Measurements from ENCODE around the gene DNAH8. TPM values are rescaled to one million over a fixed set of nuclear protein-coding genes. Genes with fewer than 3 reads are reported as not detected.

Gene DNAH8
- total RNA-seq, 1 donor from 2014 or later = 14.6 TPM

- H3K9me3 ChIP-seq (ENCODE audit: control insufficient read depth in 3 of 3, low read length in 3 of 3) = no peaks in the 10 kb centered on the region
- no peaks in the 10 kb centered on the region for H3K4me1 ChIP-seq (ENCODE audit: control insufficient read depth in 3 of 3, insufficient read depth in 3 of 3, low read length in 3 of 3)
- H3K27ac ChIP-seq (ENCODE audit: low read depth, low read length) = no peak overlapping the region
- no peaks in the 10 kb centered on the region for H3K36me3 ChIP-seq (ENCODE audit: control insufficient read depth in 3 of 3, insufficient read depth in 3 of 3, low read length in 3 of 3)
- no peak overlapping the region for H3K9ac ChIP-seq (ENCODE audit: low read depth in 1 of 3, low read length in 3 of 3)
- H3K4me3 ChIP-seq (ENCODE audit: low read length in 3 of 3) = no peak overlapping the region
- peaks cover 0 to 7% (median 0%) of the 10 kb centered on the region in 3 donors for H3K27me3 ChIP-seq (ENCODE audit: control insufficient read depth in 3 of 3, insufficient read depth in 3 of 3, low read length in 3 of 3)
Measured at GRCh38 chr6:38738261-38738660, 23.1 kb downstream of the DNAH8 start.

GRCh38 chr6:38739532-38739931 lies 24.4 kb downstream of the DNAH8 start:
- Histone ChIP-seq H3K27me3 (ENCODE audit: control insufficient read depth in 3 of 3, insufficient read depth in 3 of 3, low read length in 3 of 3) (peaks cover 0 to 11% (median 2%) of the 10 kb centered on the region in 3 donors), H3K9me3 (ENCODE audit: control insufficient read depth in 3 of 3, low read length in 3 of 3) (no peaks in the 10 kb centered on the region), H3K27ac (ENCODE audit: low read depth, low read length) (no peak overlapping the region), H3K36me3 (ENCODE audit: control insufficient read depth in 3 of 3, insufficient read depth in 3 of 3, low read length in 3 of 3) (no peaks in the 10 kb centered on the region), H3K9ac (ENCODE audit: low read depth in 1 of 3, low read length in 3 of 3) (no peak overlapping the region), H3K4me3 (ENCODE audit: low read length in 3 of 3) (no peak overlapping the region), H3K4me1 (ENCODE audit: control insufficient read depth in 3 of 3, insufficient read depth in 3 of 3, low read length in 3 of 3) (no peaks in the 10 kb centered on the region)

DNA sequence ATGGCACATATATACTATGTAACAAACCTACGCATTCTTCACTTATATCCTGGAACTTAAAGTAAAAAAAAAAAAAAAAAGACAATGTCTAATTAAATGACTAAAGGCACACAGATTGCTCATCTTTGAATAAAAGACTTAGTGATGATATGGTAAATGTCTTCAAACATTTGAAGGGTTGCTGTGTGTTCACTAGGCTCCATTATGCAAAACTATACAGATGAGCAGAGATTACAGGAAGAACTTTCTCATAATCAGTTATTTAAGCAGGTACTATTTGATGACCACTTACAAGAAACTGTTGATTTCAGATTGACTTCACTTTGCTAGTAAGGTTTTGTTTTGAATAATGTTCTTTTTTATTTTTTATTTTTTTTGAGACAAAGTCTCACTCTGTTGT lies 34.4 kb downstream of the DNAH8 start:
- H3K36me3 ChIP-seq (ENCODE audit: control insufficient read depth in 3 of 3, insufficient read depth in 3 of 3, low read length in 3 of 3) = no peaks in the 10 kb centered on the region
- H3K27ac ChIP-seq (ENCODE audit: low read depth, low read length) = no peak overlapping the region

GRCh38 chr6:38750968-38751615 lies 36.0 kb downstream of the DNAH8 start:
- Histone ChIP-seq H3K9ac (ENCODE audit: low read depth in 1 of 3, low read length in 3 of 3) (no peak overlapping the region), H3K36me3 (ENCODE audit: control insufficient read depth in 3 of 3, insufficient read depth in 3 of 3, low read length in 3 of 3) (no peaks in the 10 kb centered on the region), H3K4me1 (ENCODE audit: control insufficient read depth in 3 of 3, insufficient read depth in 3 of 3, low read length in 3 of 3) (no peaks in the 10 kb centered on the region), H3K27me3 (ENCODE audit: control insufficient read depth in 3 of 3, insufficient read depth in 3 of 3, low read length in 3 of 3) (no peaks in the 10 kb centered on the region), H3K9me3 (ENCODE audit: control insufficient read depth in 3 of 3, low read length in 3 of 3) (no peaks in the 10 kb centered on the region), H3K4me3 (ENCODE audit: low read length in 3 of 3) (no peak overlapping the region), H3K27ac (ENCODE audit: low read depth, low read length) (no peak overlapping the region)

More for the DNA sequence above, 34.4 kb downstream of the DNAH8 start:
- no peak overlapping the region for H3K9ac ChIP-seq (ENCODE audit: low read depth in 1 of 3, low read length in 3 of 3)
- H3K27me3 ChIP-seq (ENCODE audit: control insufficient read depth in 3 of 3, insufficient read depth in 3 of 3, low read length in 3 of 3) = no peaks in the 10 kb centered on the region
- H3K9me3 ChIP-seq (ENCODE audit: control insufficient read depth in 3 of 3, low read length in 3 of 3) = no peaks in the 10 kb centered on the region
- H3K4me3 ChIP-seq (ENCODE audit: low read length in 3 of 3) = no peak overlapping the region
- no peaks in the 10 kb centered on the region for H3K4me1 ChIP-seq (ENCODE audit: control insufficient read depth in 3 of 3, insufficient read depth in 3 of 3, low read length in 3 of 3)

- Histone ChIP-seq H3K4me3 (ENCODE audit: low read length in 3 of 3) (no peak overlapping the region), H3K9ac (ENCODE audit: low read depth in 1 of 3, low read length in 3 of 3) (no peak overlapping the region), H3K9me3 (ENCODE audit: control insufficient read depth in 3 of 3, low read length in 3 of 3) (no peaks in the 10 kb centered on the region), H3K36me3 (ENCODE audit: control insufficient read depth in 3 of 3, insufficient read depth in 3 of 3, low read length in 3 of 3) (no peaks in the 10 kb centered on the region), H3K27me3 (ENCODE audit: control insufficient read depth in 3 of 3, insufficient read depth in 3 of 3, low read length in 3 of 3) (no peaks in the 10 kb centered on the region), H3K27ac (ENCODE audit: low read depth, low read length) (no peak overlapping the region), H3K4me1 (ENCODE audit: control insufficient read depth in 3 of 3, insufficient read depth in 3 of 3, low read length in 3 of 3) (no peaks in the 10 kb centered on the region)
Measured at GRCh38 chr6:38753707-38754106, 38.6 kb downstream of the DNAH8 start.

DNA sequence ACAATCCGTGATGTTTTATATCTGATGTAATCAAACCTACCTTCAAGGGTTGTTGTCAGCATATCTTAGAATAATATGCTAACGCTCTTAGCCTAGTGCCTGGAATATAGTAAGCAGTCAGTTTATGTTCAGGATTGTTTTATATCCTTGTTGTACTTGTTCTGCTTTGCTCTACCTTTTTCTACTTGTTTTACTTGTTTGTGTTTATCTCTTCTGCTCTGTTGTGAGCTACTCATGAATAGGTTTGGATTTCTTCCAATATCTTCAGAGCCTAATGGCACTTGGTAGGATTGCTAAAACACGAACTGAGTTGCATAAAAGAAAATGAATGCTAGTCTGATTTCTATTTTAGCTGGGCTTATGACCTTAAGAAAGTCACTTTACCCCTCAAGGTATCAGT lies 40.1 kb downstream of the DNAH8 start:
- Histone ChIP-seq H3K27ac (ENCODE audit: low read depth, low read length) (no peak overlapping the region), H3K4me1 (ENCODE audit: control insufficient read depth in 3 of 3, insufficient read depth in 3 of 3, low read length in 3 of 3) (no peaks in the 10 kb centered on the region), H3K4me3 (ENCODE audit: low read length in 3 of 3) (no peak overlapping the region), H3K9me3 (ENCODE audit: control insufficient read depth in 3 of 3, low read length in 3 of 3) (no peaks in the 10 kb centered on the region), H3K27me3 (ENCODE audit: control insufficient read depth in 3 of 3, insufficient read depth in 3 of 3, low read length in 3 of 3) (no peaks in the 10 kb centered on the region), H3K9ac (ENCODE audit: low read depth in 1 of 3, low read length in 3 of 3) (no peak overlapping the region), H3K36me3 (ENCODE audit: control insufficient read depth in 3 of 3, insufficient read depth in 3 of 3, low read length in 3 of 3) (no peaks in the 10 kb centered on the region)

- Histone ChIP-seq H3K4me1 (ENCODE audit: control insufficient read depth in 3 of 3, insufficient read depth in 3 of 3, low read length in 3 of 3) (no peaks in the 10 kb centered on the region), H3K4me3 (ENCODE audit: low read length in 3 of 3) (no peak overlapping the region), H3K27me3 (ENCODE audit: control insufficient read depth in 3 of 3, insufficient read depth in 3 of 3, low read length in 3 of 3) (no peaks in the 10 kb centered on the region), H3K36me3 (ENCODE audit: control insufficient read depth in 3 of 3, insufficient read depth in 3 of 3, low read length in 3 of 3) (no peaks in the 10 kb centered on the region), H3K9me3 (ENCODE audit: control insufficient read depth in 3 of 3, low read length in 3 of 3) (peaks cover 0 to 4% (median 0%) of the 10 kb centered on the region in 3 donors), H3K9ac (ENCODE audit: low read depth in 1 of 3, low read length in 3 of 3) (no peak overlapping the region), H3K27ac (ENCODE audit: low read depth, low read length) (no peak overlapping the region)
Measured at GRCh38 chr6:38755874-38756273, 40.8 kb downstream of the DNAH8 start.

GRCh38 chr6:38760097-38760496 lies 45.0 kb downstream of the DNAH8 start:
- H3K9me3 ChIP-seq (ENCODE audit: control insufficient read depth in 3 of 3, low read length in 3 of 3) = peaks cover 0 to 4% (median 0%) of the 10 kb centered on the region in 3 donors
- H3K4me1 ChIP-seq (ENCODE audit: control insufficient read depth in 3 of 3, insufficient read depth in 3 of 3, low read length in 3 of 3) = no peaks in the 10 kb centered on the region
- H3K27ac ChIP-seq (ENCODE audit: low read depth, low read length) = no peak overlapping the region
- H3K4me3 ChIP-seq (ENCODE audit: low read length in 3 of 3) = no peak overlapping the region
- no peak overlapping the region for H3K9ac ChIP-seq (ENCODE audit: low read depth in 1 of 3, low read length in 3 of 3)
- H3K27me3 ChIP-seq (ENCODE audit: control insufficient read depth in 3 of 3, insufficient read depth in 3 of 3, low read length in 3 of 3) = no peaks in the 10 kb centered on the region
- no peaks in the 10 kb centered on the region for H3K36me3 ChIP-seq (ENCODE audit: control insufficient read depth in 3 of 3, insufficient read depth in 3 of 3, low read length in 3 of 3)

- Histone ChIP-seq H3K9ac (ENCODE audit: low read depth in 1 of 3, low read length in 3 of 3) (no peak overlapping the region), H3K4me1 (ENCODE audit: control insufficient read depth in 3 of 3, insufficient read depth in 3 of 3, low read length in 3 of 3) (no peaks in the 10 kb centered on the region), H3K36me3 (ENCODE audit: control insufficient read depth in 3 of 3, insufficient read depth in 3 of 3, low read length in 3 of 3) (no peaks in the 10 kb centered on the region), H3K27ac (ENCODE audit: low read depth, low read length) (no peak overlapping the region), H3K9me3 (ENCODE audit: control insufficient read depth in 3 of 3, low read length in 3 of 3) (peaks cover 0 to 4% (median 0%) of the 10 kb centered on the region in 3 donors), H3K4me3 (ENCODE audit: low read length in 3 of 3) (no peak overlapping the region), H3K27me3 (ENCODE audit: control insufficient read depth in 3 of 3, insufficient read depth in 3 of 3, low read length in 3 of 3) (no peaks in the 10 kb centered on the region)
Measured at GRCh38 chr6:38762848-38763247, 47.7 kb downstream of the DNAH8 start.

- no peaks in the 10 kb centered on the region for H3K9me3 ChIP-seq (ENCODE audit: control insufficient read depth in 3 of 3, low read length in 3 of 3)
- H3K4me1 ChIP-seq (ENCODE audit: control insufficient read depth in 3 of 3, insufficient read depth in 3 of 3, low read length in 3 of 3) = no peaks in the 10 kb centered on the region
- H3K4me3 ChIP-seq (ENCODE audit: low read length in 3 of 3) = no peak overlapping the region
- H3K27me3 ChIP-seq (ENCODE audit: control insufficient read depth in 3 of 3, insufficient read depth in 3 of 3, low read length in 3 of 3) = no peaks in the 10 kb centered on the region
- no peaks in the 10 kb centered on the region for H3K36me3 ChIP-seq (ENCODE audit: control insufficient read depth in 3 of 3, insufficient read depth in 3 of 3, low read length in 3 of 3)
- no peak overlapping the region for H3K9ac ChIP-seq (ENCODE audit: low read depth in 1 of 3, low read length in 3 of 3)
- H3K27ac ChIP-seq (ENCODE audit: low read depth, low read length) = no peak overlapping the region
Measured at GRCh38 chr6:38767560-38767959, 52.4 kb downstream of the DNAH8 start.

Measured in skeletal muscle tissue (tissue), 4 donors.